Ectodermal cell (in vitro differentiated cells): ENCODE data around the gene CCDC117.

ENCODE experiments used
- H3K27ac ChIP-seq: 2 replicates; pipeline ENCODE4 v1.7.0; 2013; ENCODE audit warnings: mild to moderate bottlenecking, low read depth, low read length; ENCODE audit not compliant: insufficient read depth, poor library complexity, severe bottlenecking
- H3K27me3 ChIP-seq: 2 replicates; pipeline ENCODE4 v1.7.0; 2013; ENCODE audit warnings: mild to moderate bottlenecking, low read length; ENCODE audit not compliant: insufficient read depth, control insufficient read depth, poor library complexity, severe bottlenecking
- H3K36me3 ChIP-seq: one replicate; pipeline ENCODE4 v1.7.0; 2013; ENCODE audit warnings: low read length; ENCODE audit not compliant: control insufficient read depth, insufficient read depth
- H3K4me1 ChIP-seq: one replicate; pipeline ENCODE4 v1.7.0; 2013; ENCODE audit warnings: low read length; ENCODE audit not compliant: control insufficient read depth, insufficient read depth
- H3K4me3 ChIP-seq: 2 replicates; pipeline ENCODE4 v1.7.0; 2013; ENCODE audit warnings: low read depth, low read length, control low read depth; ENCODE audit not compliant: insufficient read depth
- H3K9me3 ChIP-seq: 2 replicates; pipeline ENCODE4 v1.7.0; 2013; ENCODE audit warnings: mild to moderate bottlenecking, low read length, moderate library complexity; ENCODE audit not compliant: control insufficient read depth
- WGBS, 2 experiments: methylation state at CpG; one replicate each; pipeline ENCODE4 v1.1.7; 2013; ENCODE audit warnings: missing lambda C conversion rate in 2 of 2; 5-methylcytosine and 5-hydroxymethylcytosine counted together

The CCDC117 gene

DNA sequence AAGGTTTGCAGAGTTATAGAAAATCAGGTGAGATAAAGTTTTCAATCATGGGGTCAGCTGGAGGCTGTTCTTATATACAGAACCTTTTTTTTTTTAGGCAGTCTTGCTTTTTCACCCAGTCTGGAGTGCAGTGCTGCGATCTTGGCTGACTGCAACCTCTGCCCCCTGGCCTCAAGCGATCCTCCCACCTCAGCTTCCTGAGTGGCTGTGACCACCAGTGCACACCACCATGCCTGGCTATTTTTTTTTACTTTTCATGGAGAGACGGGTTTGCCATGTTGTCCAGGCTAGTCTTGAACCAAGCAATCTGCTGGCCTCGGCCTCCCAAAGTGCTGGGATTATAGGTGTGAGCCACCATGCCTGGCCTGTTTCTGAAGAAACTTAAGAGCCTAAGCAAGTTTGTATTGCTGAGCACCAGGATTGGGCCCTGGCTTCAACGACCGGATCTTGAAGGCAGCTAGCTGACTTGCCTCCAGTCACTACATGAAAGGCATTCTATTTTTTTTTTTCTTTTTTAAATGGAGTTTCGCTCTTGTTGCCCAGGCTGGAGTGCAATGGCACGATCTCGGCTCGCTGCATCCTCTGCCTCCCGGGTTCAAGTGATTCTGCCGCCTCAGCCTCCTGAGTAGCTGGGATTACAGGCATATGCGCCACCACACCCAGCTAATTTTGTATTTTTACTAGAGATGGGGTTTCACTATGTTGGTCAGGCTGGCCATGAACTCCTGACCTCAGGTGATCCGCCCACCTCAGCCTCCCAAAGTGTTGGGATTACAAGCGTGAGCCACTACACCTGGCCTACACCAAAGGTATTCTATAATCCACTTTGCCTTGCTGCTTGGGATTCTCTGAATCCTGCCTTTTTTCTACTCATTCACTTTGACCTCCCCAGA lies 20.2 kb downstream of the CCDC117 start:
- Histone ChIP-seq H3K27ac (no peak overlapping the region), H3K27me3 (no peaks in the 10 kb centered on the region), H3K4me3 (no peak overlapping the region), H3K36me3 (peaks cover 26% of the 10 kb centered on the region), H3K9me3 (no peaks in the 10 kb centered on the region), H3K4me1 (no peaks in the 10 kb centered on the region)
- 91 to 94% methylated on average over 15 of the region's 15 CpGs for WGBS, 2 experiments

DNA sequence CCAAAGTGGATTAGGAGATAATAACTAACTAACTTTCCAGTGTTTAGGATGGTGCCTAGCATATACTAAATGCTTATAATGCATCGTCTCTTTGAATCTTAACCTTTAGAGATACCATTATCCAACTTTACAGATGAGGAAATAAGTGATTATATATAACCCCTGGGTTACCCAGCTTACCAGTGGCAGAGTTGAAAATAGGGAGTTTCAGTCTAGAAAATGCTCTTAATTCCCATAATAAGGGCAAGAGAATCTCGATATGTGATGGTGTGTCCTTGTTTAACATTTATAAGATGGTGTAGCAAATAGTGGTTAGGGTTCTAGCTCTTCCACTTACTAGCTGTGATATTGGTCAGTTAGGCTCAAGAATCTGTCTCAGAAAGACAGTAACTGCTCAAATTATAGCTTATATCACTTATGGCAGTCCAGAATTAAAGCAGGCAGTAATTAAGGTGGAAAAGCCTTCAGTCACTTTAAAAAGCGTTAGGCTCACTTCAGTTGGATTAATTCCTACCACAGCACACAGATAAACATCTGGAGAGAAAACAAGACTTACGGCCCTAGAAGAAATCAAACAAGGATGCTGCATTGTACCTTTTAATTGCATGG lies 21.6 kb downstream of the CCDC117 start:
- 92 to 97% methylated on average over 2 to 4 of the region's 4 CpGs for WGBS, 2 experiments
- Histone ChIP-seq H3K9me3 (no peaks in the 10 kb centered on the region), H3K4me3 (no peak overlapping the region), H3K4me1 (no peaks in the 10 kb centered on the region), H3K27me3 (no peaks in the 10 kb centered on the region), H3K27ac (no peak overlapping the region), H3K36me3 (peaks cover 21% of the 10 kb centered on the region)

DNA sequence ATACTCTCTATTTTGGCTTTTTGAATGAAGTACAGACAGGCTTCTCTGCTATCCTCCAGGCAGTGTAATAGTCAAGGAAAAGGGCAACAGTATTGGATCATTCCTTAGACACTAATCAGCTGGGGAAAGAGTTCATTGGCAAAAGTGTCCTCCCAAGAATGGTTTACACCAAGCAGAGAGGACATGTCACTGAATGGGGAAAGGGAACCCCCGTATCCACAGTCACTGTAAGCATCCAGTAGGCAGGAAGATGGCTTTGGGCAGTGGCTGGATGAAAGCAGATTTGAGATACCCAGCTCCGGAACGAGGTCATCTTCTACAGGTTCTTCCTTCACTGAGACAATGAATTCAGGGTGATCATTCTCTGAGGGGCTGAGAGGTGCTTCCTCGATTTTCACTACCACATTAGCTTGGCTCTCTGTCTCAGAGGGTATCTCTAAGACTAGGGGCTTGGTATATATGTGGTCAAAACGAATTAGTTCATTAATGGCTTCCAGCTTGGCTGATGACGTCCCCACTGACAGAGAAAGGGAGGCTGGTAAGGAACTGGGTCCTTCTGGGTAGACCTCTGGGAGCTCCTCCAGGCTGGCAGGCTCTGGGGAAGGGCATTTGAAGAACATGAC lies 22.7 kb downstream of the CCDC117 start:
- H3K4me1 ChIP-seq, result no peaks in the 10 kb centered on the region
- H3K9me3 ChIP-seq, result no peaks in the 10 kb centered on the region
- WGBS, 2 experiments, result 97% methylated on average over 6 of the region's 6 CpGs
- H3K36me3 ChIP-seq, result peaks cover 21% of the 10 kb centered on the region
- no peak overlapping the region for H3K4me3 ChIP-seq
- no peaks in the 10 kb centered on the region for H3K27me3 ChIP-seq
- H3K27ac ChIP-seq, result no peak overlapping the region

DNA sequence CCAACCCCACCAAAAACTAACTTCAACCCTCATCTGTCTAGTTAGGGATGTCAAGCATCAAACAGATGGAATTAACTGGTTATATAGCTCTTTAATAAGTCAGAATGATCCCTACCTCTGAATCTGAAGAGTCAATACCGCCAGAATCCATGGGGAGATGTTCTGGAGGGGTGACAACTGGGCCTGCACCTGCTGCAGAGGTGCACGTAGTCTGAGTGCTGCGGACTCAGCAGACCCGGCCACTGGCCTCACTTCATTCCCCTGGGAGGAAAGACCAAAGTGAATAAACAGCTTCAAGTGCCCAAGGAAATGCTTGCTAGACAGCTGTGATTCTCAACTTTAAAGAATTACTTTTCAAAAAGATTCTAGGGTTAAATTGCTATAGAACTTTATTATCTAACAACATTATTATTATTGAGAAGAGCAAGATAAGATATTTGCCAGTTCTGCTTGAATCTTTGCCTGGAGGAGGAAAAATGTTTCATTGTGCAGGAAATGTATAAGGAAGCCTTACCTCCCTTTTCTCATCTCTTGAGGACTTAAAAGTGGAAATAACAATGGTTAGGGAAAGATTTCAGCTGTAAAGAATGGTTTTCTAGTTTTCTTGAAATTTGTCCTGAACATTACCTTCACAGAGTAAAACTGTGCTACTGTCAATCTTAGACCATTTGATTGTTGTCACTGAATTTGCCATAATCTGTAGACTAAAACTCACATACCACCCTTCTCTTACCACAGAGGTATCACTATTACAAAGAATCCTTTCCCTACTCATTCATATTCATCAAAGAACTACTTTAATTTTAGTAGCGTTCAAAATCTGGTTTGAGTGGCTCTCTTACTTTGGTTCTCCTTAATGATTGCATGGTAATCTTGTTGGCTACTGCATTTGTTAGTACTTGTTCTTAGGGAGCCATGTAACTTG lies 23.7 kb downstream of the CCDC117 start:
- Histone ChIP-seq H3K36me3 (peaks cover 21% of the 10 kb centered on the region), H3K4me1 (no peaks in the 10 kb centered on the region), H3K27me3 (no peaks in the 10 kb centered on the region), H3K27ac (no peak overlapping the region), H3K9me3 (no peaks in the 10 kb centered on the region), H3K4me3 (no peak overlapping the region)
- 95 to 98% methylated on average over 5 of the region's 5 CpGs for WGBS, 2 experiments

DNA sequence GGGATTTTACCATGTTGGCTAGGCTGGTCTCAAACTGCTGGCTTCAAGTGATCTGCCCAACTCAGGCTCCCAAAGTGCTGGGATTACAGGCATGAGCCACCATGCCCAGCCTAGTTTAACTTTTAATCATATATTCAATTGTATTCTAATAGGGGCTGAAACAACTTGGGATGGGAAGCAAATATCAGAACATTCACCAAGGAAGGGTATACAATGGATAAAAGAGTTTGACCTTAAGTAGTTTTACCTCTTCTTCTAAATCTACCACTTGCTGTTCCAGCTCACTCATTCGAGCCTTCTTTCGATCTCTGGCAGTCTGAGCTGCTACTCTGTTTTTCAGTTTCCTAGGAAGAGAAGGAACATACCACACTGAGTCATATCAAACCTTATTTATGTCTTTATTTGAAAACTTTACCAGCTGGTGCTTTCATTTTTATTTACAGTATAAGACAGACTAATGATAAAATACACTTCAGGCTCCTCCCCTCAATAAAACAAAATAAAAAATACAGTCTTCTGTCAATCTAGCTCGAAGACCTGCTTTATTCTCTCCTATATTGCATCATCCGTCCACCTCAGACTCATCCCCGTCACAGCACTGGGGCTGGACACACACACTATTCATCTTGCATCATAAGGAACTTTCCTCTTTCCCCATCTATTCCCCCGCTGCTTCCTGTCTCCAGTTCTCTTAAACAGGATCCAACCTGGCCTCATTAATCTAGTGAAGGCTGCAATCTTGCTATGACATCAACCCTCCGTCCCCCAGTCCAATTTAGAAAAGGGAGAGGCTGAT lies 26.5 kb downstream of the CCDC117 start:
- H3K27me3 ChIP-seq, result no peaks in the 10 kb centered on the region
- H3K4me1 ChIP-seq, result no peaks in the 10 kb centered on the region
- H3K36me3 ChIP-seq, result peaks cover 21% of the 10 kb centered on the region
- 29 to 34% methylated on average over 7 of the region's 7 CpGs for WGBS, 2 experiments
- H3K27ac ChIP-seq, result peak overlapping the region; percentile 96
- no peaks in the 10 kb centered on the region for H3K9me3 ChIP-seq
- H3K4me3 ChIP-seq, result peak overlapping the region; percentile 96

DNA sequence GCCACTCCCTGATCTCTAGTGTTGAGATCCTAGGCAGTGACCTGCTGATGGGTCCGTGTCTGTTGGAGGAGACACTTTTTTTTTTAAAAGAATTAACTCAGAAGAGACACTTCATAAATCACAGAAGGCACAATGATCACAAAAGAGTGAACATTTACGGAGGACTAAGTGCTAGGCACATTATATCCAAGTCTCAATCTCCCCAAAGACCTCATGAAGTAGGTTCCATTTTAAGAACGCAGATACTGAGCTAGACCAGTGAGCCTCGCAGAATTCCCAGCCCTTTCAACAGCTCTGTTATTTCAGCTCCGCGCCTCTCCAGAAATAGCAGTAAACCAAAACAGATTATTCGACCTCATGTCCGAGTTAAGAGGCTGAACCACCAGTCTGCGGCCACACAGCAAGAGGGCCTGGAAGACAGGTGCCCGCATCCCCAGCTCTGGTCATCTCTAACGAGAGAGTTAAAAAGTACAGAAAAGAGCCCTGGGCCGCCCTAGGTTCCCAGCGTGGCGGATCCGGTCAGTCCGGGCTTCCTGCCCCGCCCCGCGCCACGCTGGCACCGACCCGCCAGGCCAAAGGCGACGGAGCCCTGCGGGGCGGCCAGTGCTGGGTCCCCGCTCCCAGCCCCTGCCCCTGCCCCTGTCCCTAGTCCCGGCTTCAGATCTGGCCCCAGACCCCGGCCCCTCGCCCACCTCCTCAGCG lies 27.3 kb downstream of the CCDC117 start:
- WGBS, 2 experiments, result 0% methylated on average over 31 of the region's 31 CpGs
- Histone ChIP-seq H3K36me3 (peaks cover 21% of the 10 kb centered on the region), H3K4me1 (no peaks in the 10 kb centered on the region), H3K27me3 (no peaks in the 10 kb centered on the region), H3K27ac (peak overlapping the region; percentile 96), H3K4me3 (peak overlapping the region; percentile 96), H3K9me3 (no peaks in the 10 kb centered on the region)

DNA sequence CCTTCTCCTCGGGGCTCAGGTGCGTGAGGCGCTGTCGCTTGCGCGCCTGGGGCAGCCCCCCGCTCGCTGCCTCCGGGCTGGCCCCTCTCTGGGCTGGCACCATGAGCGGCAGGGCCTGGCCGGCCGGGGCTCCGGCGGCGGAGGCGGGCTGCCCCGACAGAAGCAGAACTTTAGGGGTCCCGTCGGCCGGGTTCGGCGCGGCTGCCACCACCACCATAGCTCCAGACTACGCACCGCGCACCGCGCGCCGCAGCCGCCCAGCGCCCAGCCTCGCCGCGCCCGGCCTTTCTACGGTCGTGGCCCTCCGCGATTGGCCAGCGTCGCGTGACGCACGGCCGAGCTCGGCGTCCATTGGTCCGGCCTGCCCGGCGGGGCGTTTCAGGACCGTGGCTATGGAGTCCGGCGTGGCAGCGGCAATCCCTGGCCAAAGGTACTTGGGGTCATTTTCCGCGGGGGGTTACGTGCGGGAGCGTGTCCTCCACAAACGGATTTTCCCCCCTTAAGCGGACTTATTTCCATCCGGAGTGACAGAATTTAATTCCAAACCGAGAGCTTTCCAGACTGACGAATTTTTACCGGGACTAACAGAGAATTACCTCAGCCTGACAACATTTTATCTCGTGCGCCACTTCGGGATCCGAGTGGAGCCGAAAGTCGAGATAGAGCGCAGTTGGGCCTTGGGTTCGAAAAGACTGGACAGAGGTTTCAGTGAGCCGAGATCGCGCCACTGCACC lies 28.0 kb downstream of the CCDC117 start, which contains the start of gene XBP1:
Gene XBP1 (minus strand): TSS at position 262 of the 734 bp plus-strand sequence.
- Histone ChIP-seq H3K27ac (peak within 1 kb of the TSS; percentile 96), H3K36me3 (peaks cover 21% of the 10 kb centered on the region), H3K4me1 (no peaks in the 10 kb centered on the region), H3K9me3 (no peaks in the 10 kb centered on the region), H3K4me3 (peak within 1 kb of the TSS; percentile 96), H3K27me3 (no peaks in the 10 kb centered on the region)
- WGBS, 2 experiments, result 0 to 1% methylated on average over 78 of the region's 78 CpGs

DNA sequence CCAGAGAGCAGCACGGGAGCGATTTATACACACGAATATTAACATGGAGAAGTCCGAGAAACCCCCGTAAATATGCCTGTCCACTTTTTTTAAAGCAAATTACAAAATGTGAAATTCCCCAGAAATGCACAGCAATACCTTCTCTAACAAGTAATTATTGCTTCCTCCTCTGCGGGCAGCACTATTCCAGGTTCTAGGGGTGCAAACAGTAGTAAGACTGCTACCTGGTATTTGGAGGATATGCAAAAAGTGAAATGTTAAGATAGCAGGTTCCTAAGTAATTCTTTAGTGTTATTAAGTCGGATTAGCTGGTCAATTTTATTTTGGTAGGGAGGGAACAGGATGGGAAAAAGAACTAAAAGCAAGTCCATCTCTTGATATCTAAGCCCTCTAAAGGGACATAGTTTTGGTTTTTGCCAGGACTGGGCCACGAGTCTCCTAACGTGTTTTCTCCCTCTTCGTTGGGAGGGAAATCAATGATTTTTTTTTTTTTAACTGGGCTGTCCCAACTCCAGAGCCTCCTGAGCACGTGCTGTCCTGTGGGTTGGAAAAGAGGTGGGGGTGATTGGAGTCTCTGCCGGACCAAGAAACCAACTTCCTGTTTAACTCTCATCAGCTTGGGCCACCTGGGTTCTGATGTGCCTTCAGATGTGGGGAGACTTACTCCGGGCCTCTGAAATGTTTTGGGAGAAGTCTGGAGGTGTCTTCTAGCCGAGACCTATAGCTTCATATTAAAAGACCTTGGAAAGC lies 29.5 kb downstream of the CCDC117 start:
- Histone ChIP-seq H3K27ac (no peak overlapping the region), H3K27me3 (no peaks in the 10 kb centered on the region), H3K36me3 (peaks cover 7% of the 10 kb centered on the region), H3K4me3 (no peak overlapping the region), H3K4me1 (no peaks in the 10 kb centered on the region), H3K9me3 (no peaks in the 10 kb centered on the region)
- 84 to 85% methylated on average over 14 of the region's 14 CpGs for WGBS, 2 experiments
